ENCODE measurements around the gene FSTL4.
"Not testable (repeated sequence)": the region's sequence is repeated elsewhere in the genome, so short reads cannot be mapped to it uniquely, and the experiment has no call there.

Gene FSTL4

GRCh38 chr5:133397990-133398645, 214.2 kb downstream of the FSTL4 start:
- FAIRE-seq, result no peak
- DNase-seq (ENCODE audit: extremely low spot score, insufficient read length, low read depth), result no peak

DNA sequence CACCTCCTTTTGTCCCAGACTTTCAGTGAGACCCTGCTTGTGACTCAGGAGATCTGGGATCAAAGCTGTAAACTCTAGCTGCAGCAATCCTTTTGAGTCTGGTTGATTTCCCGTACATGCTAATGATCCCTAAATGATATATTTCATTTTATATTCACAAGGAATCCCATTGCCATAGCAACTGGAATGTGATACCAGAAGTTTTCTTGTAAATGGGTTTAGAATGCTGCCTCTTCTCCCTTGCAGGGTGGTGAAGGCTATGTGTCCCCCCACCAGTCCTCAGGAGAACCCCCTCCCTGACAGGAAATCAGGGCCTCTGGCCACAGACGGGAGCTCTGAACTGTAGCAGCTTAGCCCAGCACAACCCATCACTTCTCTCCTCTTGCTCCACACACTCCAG, 215.0 kb downstream of the FSTL4 start:
- peak; percentile 54 for FAIRE-seq

GRCh38 chr5:133396814-133397213, 215.5 kb downstream of the FSTL4 start:
- DNase-seq (ENCODE audit: extremely low spot score, insufficient read length, low read depth), result no peak
- peak; percentile 24 for FAIRE-seq

More for the DNA sequence above, 215.0 kb downstream of the FSTL4 start:
- DNase-seq (ENCODE audit: extremely low spot score, insufficient read length, low read depth), result no peak

DNA sequence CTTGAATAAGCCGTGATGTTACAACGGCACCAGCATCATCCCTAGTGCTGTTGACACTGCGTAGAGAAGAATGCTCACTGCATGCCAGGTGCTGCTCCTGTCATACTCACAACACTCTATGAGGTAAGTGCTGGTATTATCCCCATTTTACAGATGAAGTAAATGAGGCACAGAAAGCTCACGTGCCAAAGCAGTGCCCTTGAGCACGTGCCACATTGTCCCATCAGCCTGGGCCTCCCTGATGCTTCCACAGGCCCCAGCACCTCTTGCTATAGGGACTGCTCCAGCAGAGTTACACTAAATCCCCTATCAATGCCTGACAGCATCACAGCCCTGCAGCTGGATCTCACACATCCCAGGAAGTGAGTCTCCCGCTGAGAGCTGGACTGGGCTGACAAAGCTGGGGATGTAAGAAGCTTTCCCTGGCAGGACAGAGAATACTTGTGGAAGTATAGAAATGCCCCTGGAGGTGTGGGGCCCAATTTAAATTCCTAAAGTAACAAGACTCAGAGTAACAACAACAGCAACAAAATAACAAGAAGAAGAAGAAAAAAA, 216.1 kb downstream of the FSTL4 start:
- FAIRE-seq (no peak), DNase-seq (ENCODE audit: extremely low spot score, insufficient read length, low read depth) (no peak)

GRCh38 chr5:133395207-133395606, 217.1 kb downstream of the FSTL4 start:
- not testable (repeated sequence) for DNase-seq (ENCODE audit: extremely low spot score, insufficient read length, low read depth); FAIRE-seq

DNA sequence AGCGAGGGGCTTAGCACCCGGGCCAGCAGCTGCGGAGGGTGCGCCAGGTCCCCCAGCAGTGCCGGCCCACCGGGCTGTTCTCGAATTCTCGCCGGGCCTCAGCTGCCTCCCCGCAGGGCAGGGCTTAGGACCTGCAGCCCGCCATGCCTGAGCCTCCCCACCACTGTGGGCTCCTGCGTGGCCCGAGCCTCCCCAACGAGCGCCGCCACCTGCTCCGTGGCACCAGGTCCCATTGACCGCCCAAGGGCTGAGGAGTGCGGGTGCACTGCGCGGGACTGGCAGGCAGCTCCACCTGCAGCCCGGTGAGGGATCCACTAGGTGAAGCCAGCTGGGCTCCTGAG, 217.9 kb downstream of the FSTL4 start:
- not testable (repeated sequence) for FAIRE-seq; DNase-seq (ENCODE audit: extremely low spot score, insufficient read length, low read depth)

- DNase-seq (ENCODE audit: extremely low spot score, insufficient read length, low read depth) (no peak), FAIRE-seq (no peak)
Observed at GRCh38 chr5:133393776-133394476, 218.4 kb downstream of the FSTL4 start.

GRCh38 chr5:133392448-133392847, 219.9 kb downstream of the FSTL4 start:
- no peak for DNase-seq (ENCODE audit: extremely low spot score, insufficient read length, low read depth)
- FAIRE-seq, result no peak

- no peak for FAIRE-seq
Observed at GRCh38 chr5:133391354-133392136, 220.8 kb downstream of the FSTL4 start.

DNA sequence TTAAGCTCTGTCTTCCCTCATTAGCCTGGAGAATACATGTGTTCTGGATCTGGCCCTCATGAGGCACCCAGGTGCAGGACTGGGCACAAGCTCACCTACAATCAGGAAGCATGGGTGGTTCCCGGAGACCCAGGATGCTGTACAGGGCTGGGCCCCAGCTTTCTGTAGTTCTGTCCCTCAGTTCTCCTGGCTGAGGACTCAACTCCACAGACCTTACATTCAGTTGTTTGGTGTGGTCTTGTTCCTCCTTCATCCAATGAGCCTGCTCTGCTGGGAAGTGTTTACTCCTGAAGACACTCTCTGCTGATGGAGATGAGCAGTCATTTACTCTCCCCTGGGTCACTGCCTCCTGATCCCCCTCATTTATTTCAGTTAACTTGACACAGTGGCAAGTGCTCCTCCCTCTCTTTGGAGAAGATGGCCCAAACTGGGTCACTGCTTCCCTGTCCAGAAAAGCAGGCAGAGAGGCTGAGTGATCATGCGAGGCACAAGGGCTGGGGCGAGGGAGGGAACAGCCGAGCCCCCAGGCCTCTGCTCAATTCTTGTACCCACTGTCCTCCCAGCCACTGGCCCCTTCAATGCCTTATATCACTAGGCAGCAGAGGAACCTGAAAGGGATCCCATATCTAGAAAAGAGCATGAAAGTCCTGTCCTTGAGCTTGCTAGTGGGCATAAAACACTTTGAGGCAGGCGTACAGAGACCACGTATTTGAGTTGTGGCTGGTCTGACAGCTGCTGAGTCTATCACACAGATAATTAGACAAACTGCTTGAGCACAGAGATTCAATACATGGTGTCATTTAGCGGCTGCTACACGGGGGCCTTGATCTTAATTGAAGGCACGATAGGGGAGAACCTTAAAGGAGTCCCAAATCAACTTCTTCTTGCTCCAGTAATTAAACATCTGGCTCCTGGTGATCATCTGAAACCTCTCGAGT, 221.7 kb downstream of the FSTL4 start:
- DNase-seq (ENCODE audit: extremely low spot score, insufficient read length, low read depth), result no peak

More at GRCh38 chr5:133391354-133392136, 220.8 kb downstream of the FSTL4 start:
- no peak for DNase-seq (ENCODE audit: extremely low spot score, insufficient read length, low read depth)

GRCh38 chr5:133389066-133389590, 223.2 kb downstream of the FSTL4 start:
- no peak for FAIRE-seq
- DNase-seq (ENCODE audit: extremely low spot score, insufficient read length, low read depth), result no peak

More for the DNA sequence above, 221.7 kb downstream of the FSTL4 start:
- FAIRE-seq, result no peak

- DNase-seq (ENCODE audit: extremely low spot score, insufficient read length, low read depth) (no peak), FAIRE-seq (no peak)
Observed at GRCh38 chr5:133387621-133388020, 224.7 kb downstream of the FSTL4 start.

- DNase-seq (ENCODE audit: extremely low spot score, insufficient read length, low read depth) (no peak), FAIRE-seq (no peak)
Observed at GRCh38 chr5:133387091-133387490, 225.2 kb downstream of the FSTL4 start.

DNA sequence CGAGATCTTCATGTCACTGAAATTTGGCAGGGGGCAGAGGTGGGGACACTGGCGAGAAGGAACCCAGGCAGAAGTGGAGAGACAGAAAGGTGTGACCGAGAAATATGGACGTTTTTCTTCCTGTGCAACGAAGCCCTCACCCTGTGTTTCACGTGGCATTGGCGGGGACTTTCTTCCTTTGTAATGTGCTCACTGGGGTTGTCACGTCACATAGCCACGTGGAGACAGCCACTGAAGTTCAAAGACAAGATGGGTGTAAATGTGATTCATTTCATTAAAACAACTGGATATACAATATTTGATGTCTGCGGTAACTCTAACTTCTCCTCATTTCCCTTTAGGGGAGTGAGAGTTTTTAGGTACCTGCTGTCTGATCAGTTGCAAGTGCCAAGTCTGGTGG, 225.7 kb downstream of the FSTL4 start:
- FAIRE-seq (no peak), DNase-seq (ENCODE audit: extremely low spot score, insufficient read length, low read depth) (no peak)

- no peak for FAIRE-seq
- DNase-seq (ENCODE audit: extremely low spot score, insufficient read length, low read depth), result no peak
Observed at GRCh38 chr5:133385346-133385745, 227.0 kb downstream of the FSTL4 start.

DNA sequence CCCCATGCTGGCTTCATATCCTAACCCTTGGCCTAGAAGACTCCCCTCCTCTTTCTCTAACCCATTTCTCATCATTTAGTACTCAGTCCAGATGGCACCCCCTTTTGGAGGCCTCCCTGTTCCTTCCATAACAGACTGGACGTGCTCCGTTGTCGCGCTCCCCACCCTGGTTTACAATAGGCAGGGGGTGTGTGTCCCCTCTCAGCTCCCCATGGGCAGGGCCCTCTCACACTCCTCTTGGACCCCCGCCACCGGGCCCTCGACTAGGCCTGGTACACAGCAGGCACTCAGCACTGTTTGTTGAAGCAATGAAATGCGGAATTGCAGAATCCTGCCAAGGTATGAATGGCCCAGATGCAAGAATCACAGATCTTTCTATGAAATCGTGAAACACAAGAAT, 227.4 kb downstream of the FSTL4 start:
- no peak for FAIRE-seq

DNA sequence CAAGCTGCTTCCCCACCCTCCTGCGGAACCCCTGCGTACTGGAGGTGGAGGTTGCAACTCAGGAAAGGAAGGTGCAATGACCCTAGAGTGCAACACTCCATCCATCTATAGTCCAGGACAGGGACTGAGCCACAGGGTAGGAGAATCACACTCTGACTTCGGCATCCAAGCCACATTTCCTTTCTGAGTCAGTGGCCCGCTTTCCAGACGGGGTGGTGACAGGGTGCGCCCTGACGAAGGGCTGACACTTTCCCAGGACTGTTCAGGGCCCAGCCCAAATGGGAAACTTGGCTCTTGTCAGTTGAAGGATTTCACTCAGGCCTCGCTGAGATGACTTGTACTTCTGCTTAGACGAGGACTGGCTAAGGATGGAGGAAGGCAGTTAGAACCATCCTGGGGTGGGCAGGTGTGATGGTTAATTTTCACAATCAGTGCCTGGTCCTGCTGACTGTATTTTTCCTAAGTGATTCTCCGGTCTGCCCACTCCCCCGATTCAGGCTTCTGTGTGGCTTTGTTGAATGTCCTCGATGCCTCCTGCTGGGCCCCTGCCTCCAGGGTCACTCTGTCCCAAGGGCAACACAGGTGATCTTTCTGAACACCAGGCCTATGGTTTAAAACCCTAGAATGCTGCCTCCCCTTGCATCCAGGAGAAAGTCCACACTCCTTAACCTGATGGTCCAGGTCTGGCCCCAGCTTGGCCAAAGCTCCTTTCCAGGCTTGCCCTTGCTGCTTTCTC, 228.1 kb downstream of the FSTL4 start:
- no peak for FAIRE-seq

More for the DNA sequence above, 227.4 kb downstream of the FSTL4 start:
- DNase-seq (ENCODE audit: extremely low spot score, insufficient read length, low read depth), result no peak

GRCh38 chr5:133383580-133383939, 228.8 kb downstream of the FSTL4 start:
- DNase-seq (ENCODE audit: extremely low spot score, insufficient read length, low read depth) (no peak), FAIRE-seq (no peak)

More for the DNA sequence above, 228.1 kb downstream of the FSTL4 start:
- no peak for DNase-seq (ENCODE audit: extremely low spot score, insufficient read length, low read depth)

Data from GM18507 (cell line).